Measurements from ENCODE around the gene DZIP1L. TPM values are rescaled to one million over a fixed set of nuclear protein-coding genes. Genes with fewer than 3 reads are reported as not detected.

DZIP1L gene
- total and polyA plus RNA-seq, 9 of the 15 experiments (the other 6 are each of a cell fraction or from before 2014, with no cell fraction given): 0.03 to 1.5 (median 0.48) TPM; not detected in 1

- TF ChIP-seq ID3 (CRISPR knock-in tag; IDR thresholded peaks at IDR 0.05) (no peak), ID3 (tag; IDR thresholded peaks at IDR 0.05) (no peak)
Measured at GRCh38 chr3:138136201-138136600, 20.8 kb upstream of the DZIP1L start (continued).

- no peaks in the 10 kb centered on the region for H3K4me1 ChIP-seq (replicated peaks in 1 of 2; ENCODE audit: control insufficient read depth in 2 of 2, insufficient read depth in 2 of 2, low read length in 2 of 2)
- POLR2A ChIA-PET: no interaction called here
- CTCF ChIA-PET (ENCODE audit: low intra/inter-chr PET ratio): no interaction called here
- no peak overlapping the region for H3K4me2 ChIP-seq (ENCODE audit: insufficient read depth, low read length)
- peaks cover 0 to 3% of the 10 kb centered on the region in 2 experiments; a peak in 2 of 5 replicates for H3K27me3 ChIP-seq (ENCODE audit: control insufficient read depth in 2 of 2, insufficient read depth in 2 of 2, low read length in 2 of 2)
- ATAC-seq: no peak
- H3K79me2 ChIP-seq (ENCODE audit: control insufficient read depth, insufficient read depth, low read length): no peaks in the 10 kb centered on the region
- in situ Hi-C loops (cut with MboI): no loop called here
- no peaks in the 10 kb centered on the region for H3K36me3 ChIP-seq (ENCODE audit: control insufficient read depth, insufficient read depth, low read length)
- H3K9me1 ChIP-seq (ENCODE audit: control insufficient read depth, insufficient read depth, low read length): no peaks in the 10 kb centered on the region
- no peak overlapping the region for H3K27ac ChIP-seq (ENCODE audit: extremely low read depth, low read depth, low read length)
- DNase-seq (ENCODE audit: extremely low read depth in 1 of 4, low spot score in 3 of 4): no peak
- BruUV-seq (replicated peaks): no TSS peak
- WGBS (ENCODE audit: insufficient coverage, low coverage, missing lambda C conversion rate): 0% methylated on average over 2 of the region's 2 CpGs
- H3K9ac ChIP-seq (ENCODE audit: insufficient read depth in 1 of 2, low read depth in 2 of 2, low read length in 2 of 2): no peak overlapping the region
- H3K4me3 ChIP-seq: no peak overlapping the region
- H3K9me3 ChIP-seq (replicated peaks; ENCODE audit: control insufficient read depth, insufficient read depth, low read depth, low read length): no peaks in the 10 kb centered on the region
- H4K20me1 ChIP-seq (replicated peaks; ENCODE audit: control insufficient read depth, insufficient read depth, low read length): no peaks in the 10 kb centered on the region
- intact Hi-C loops (cut with micrococcal nuclease): no loop called here
- FAIRE-seq: no peak
- H2AFZ ChIP-seq (ENCODE audit: low read depth, low read length): no peak overlapping the region
- TF ChIP-seq TCF15 (CRISPR knock-in tag; IDR thresholded peaks at IDR 0.05): no peak
- no peak for TF ChIP-seq ZBTB33 (CRISPR knock-in tag; IDR thresholded peaks at IDR 0.05)
- no peak for TF ChIP-seq HMBOX1 (IDR thresholded peaks at IDR 0.05)
- TF ChIP-seq CREB3 (tag; conservative IDR thresholded peaks at IDR 0.05; ENCODE audit: low read depth): no peak
- no peak for TF ChIP-seq GABPB2 (CRISPR knock-in tag; conservative IDR thresholded peaks at IDR 0.05)
- no peak for TF ChIP-seq TFE3 (CRISPR knock-in tag; IDR thresholded peaks at IDR 0.05)
- TF ChIP-seq KLF16 (IDR thresholded peaks at IDR 0.05): no peak
- no peak for TF ChIP-seq ZKSCAN3 (CRISPR knock-in tag; IDR thresholded peaks at IDR 0.05)
- no peak for TF ChIP-seq ZNF668 (CRISPR knock-in tag; IDR thresholded peaks at IDR 0.05)
- TF ChIP-seq E2F4 (CRISPR knock-in tag; IDR thresholded peaks at IDR 0.05; ENCODE audit: low read depth): no peak
- TF ChIP-seq ZNF253 (CRISPR knock-in tag; conservative IDR thresholded peaks at IDR 0.05): no peak
- TF ChIP-seq FIP1L1 (IDR thresholded peaks at IDR 0.05; ENCODE audit: low read depth, low read length, poor library complexity, severe bottlenecking): no peak
Measured at GRCh38 chr3:138135833-138136194, 20.4 kb upstream of the DZIP1L start.

Data from K562 (cell line).